Ovary (tissue), 9 donors: Measurements from ENCODE around the gene CWF19L2. TPM values are rescaled to one million over a fixed set of nuclear protein-coding genes. Genes with fewer than 3 reads are reported as not detected.
A peak's percentile ranks its signal among the peaks of the same experiment; 100 is the strongest.

Experiments
- DNase-seq, 5 donors: peaks; one replicate each; pipeline ENCODE4 v3.0.0-alpha.2; 2019 to 2020
- H3K27ac ChIP-seq, 2 donors: fragments of 200-600 bp; one replicate each; pipeline versions ENCODE4 v1.5.1 to v1.8.0; 2019 to 2022
- H3K27me3 ChIP-seq: fragments of 200-600 bp; one replicate; pipeline ENCODE4 v1.8.0; 2022
- H3K36me3 ChIP-seq: fragments of 200-600 bp; sonication (generic); one replicate; pipeline ENCODE4 v1.5.1; 2019
- H3K4me1 ChIP-seq: one replicate; pipeline ENCODE4 v1.8.1; 2013; ENCODE audit warnings: mild to moderate bottlenecking, moderate library complexity; ENCODE audit not compliant: insufficient read depth
- H3K4me3 ChIP-seq: fragments of 200-600 bp; sonication (generic); one replicate; pipeline ENCODE4 v1.5.1; 2017
- H3K9me3 ChIP-seq, 2 donors: fragments of 200-600 bp in 1 of 2; sonication (generic) in 1 of 2; one replicate each; pipeline versions ENCODE4 v1.5.1 to v1.8.1; 2013 to 2019; ENCODE audit warnings: mild to moderate bottlenecking in 1 of 2, moderate library complexity in 1 of 2
- CTCF ChIP-seq, 3 donors: fragments of 450-650 bp in 2 of 3; fragments of 200-600 bp in 1 of 3; IDR thresholded peaks; one replicate each; pipeline versions ENCODE4 v1.5.1 to v1.8.0; 2016 to 2022; ENCODE audit warnings: antibody characterized with exemption in 3 of 3, mild to moderate bottlenecking in 1 of 3
- EP300 ChIP-seq: sonication (generic); formaldehyde crosslinking; IDR thresholded peaks from one replicate; pipeline ENCODE4 v1.6.1; 2017; ENCODE audit warnings: antibody characterized with exemption
- POLR2A ChIP-seq: fragments of 450-650 bp; IDR thresholded peaks from one replicate; pipeline ENCODE4 v1.6.1; 2017; ENCODE audit warnings: antibody characterized with exemption, mild to moderate bottlenecking, moderate library complexity
- WGBS, 3 donors: extraction: QIAGEN DNeasy Blood & Tissue Kit in 1 of 3; methylation state at CpG; one replicate each; pipeline versions ENCODE4 v1.1.5 to v1.1.7; 2013 to 2017; 5-methylcytosine and 5-hydroxymethylcytosine counted together
- intact Hi-C, 4 donors: fragments of 100-400 bp; cut with DNase I; formaldehyde crosslinking; loops; one replicate each; pipeline versions ENCODE4 v1.11.0 to v1.15.1; 2022 to 2023
- polyA plus RNA-seq, 2 donors: library from polyadenylated mRNA; stranded (reverse); fragments of 200-250 nt in 1 of 2; fragments of 350-450 nt in 1 of 2; fragmentation: Illumina TruSeq in 1 of 2; extraction: RNeasy Lipid Tissue Mini Kit (QIAGEN cat#74804) in 1 of 2; gene quantifications; one replicate each; pipeline ENCODE4 v1.2.3, GENCODE V29; 2013 to 2014
- total RNA-seq, 7 donors: library from RNA; depleted of rRNA in 2 of 7; stranded (reverse); fragments of >200 nt in 2 of 7; fragmentation: NEBNext Ultra II Directional in 3 of 7; extraction: Animal tissue kit (Norgen Biotek cat#: 25700) in 3 of 7; gene quantifications; one replicate each; pipeline versions ENCODE4 v1.1.0 to v1.2.4, GENCODE V29; 2016 to 2023
- donor health status: DM: no; HTN: no; CAD: no; lungs with moderate emphysema.
- donor health status: DM: no; HTN: no; CAD: no.
- donor health status: Bipolar disorder and iron deficiency.
- donor health status: DM: yes; HTN: yes; CAD: no.
- donor health status: DM: no; HTN: no; CAD: no.
- donor health status: DM: yes; HTN: yes; CAD: no.

The CWF19L2 gene
- total and polyA plus RNA-seq, 9 donors, result 13.4 to 26.4 (median 20.7) TPM

- Histone ChIP-seq H3K4me3 (no peak overlapping the region), H3K4me1 (no peaks in the 10 kb centered on the region), H3K27me3 (no peaks in the 10 kb centered on the region), H3K36me3 (no peaks in the 10 kb centered on the region), H3K9me3 (no peaks in the 10 kb centered on the region), H3K27ac (no peak overlapping the region)
- DNase-seq, result no peak
- TF ChIP-seq EP300 (no peak), CTCF (IDR thresholded peaks at IDR 0.05) (no peak), POLR2A (no peak)
- intact Hi-C loops, result no loop called here
Measured at GRCh38 chr11:107478922-107479321, 21.3 kb upstream of the CWF19L2 start.

- DNase-seq, result no peak
- Histone ChIP-seq H3K27me3 (no peaks in the 10 kb centered on the region), H3K36me3 (no peaks in the 10 kb centered on the region), H3K27ac (no peak overlapping the region), H3K9me3 (no peaks in the 10 kb centered on the region), H3K4me1 (no peaks in the 10 kb centered on the region), H3K4me3 (no peak overlapping the region)
- WGBS, 3 donors, result 74 to 90% (median 89%) methylated on average over 3 of the region's 3 CpGs
- intact Hi-C loops, result no loop called here
- TF ChIP-seq POLR2A, result no peak
- TF ChIP-seq CTCF (IDR thresholded peaks at IDR 0.05), result no peak
- TF ChIP-seq EP300, result no peak
Measured at GRCh38 chr11:107477820-107478219, 20.2 kb upstream of the CWF19L2 start.

GRCh38 chr11:107473792-107474191 lies 16.2 kb upstream of the CWF19L2 start:
- Histone ChIP-seq H3K9me3 (no peaks in the 10 kb centered on the region), H3K27me3 (no peaks in the 10 kb centered on the region), H3K36me3 (no peaks in the 10 kb centered on the region), H3K27ac (no peak overlapping the region), H3K4me3 (no peak overlapping the region), H3K4me1 (no peaks in the 10 kb centered on the region)
- intact Hi-C loops, result no loop called here
- TF ChIP-seq POLR2A (no peak), CTCF (IDR thresholded peaks at IDR 0.05) (no peak), EP300 (no peak)
- 0 to 15% (median 8%) methylated on average over 3 of the region's 3 CpGs for WGBS, 3 donors
- DNase-seq, result peak in 2 of 5 donors; percentile 25 to 40

GRCh38 chr11:107472966-107473365 lies 15.3 kb upstream of the CWF19L2 start:
- no peak overlapping the region for H3K27ac ChIP-seq
- H3K4me1 ChIP-seq, result no peaks in the 10 kb centered on the region
- H3K36me3 ChIP-seq, result no peaks in the 10 kb centered on the region
- intact Hi-C loops, result no loop called here
- no peaks in the 10 kb centered on the region for H3K27me3 ChIP-seq
- WGBS, 3 donors, result 31 to 42% (median 32%) methylated on average over 1 of the region's 1 CpG
- TF ChIP-seq EP300, result no peak
- no peak for TF ChIP-seq POLR2A
- no peak for TF ChIP-seq CTCF (IDR thresholded peaks at IDR 0.05)
- no peak for DNase-seq
- H3K9me3 ChIP-seq, result no peaks in the 10 kb centered on the region
- H3K4me3 ChIP-seq, result no peak overlapping the region

GRCh38 chr11:107468596-107468995 lies 11.0 kb upstream of the CWF19L2 start:
- TF ChIP-seq EP300 (no peak), CTCF (IDR thresholded peaks at IDR 0.05) (no peak), POLR2A (no peak)
- DNase-seq, result no peak
- H3K4me3 ChIP-seq, result no peak overlapping the region
- WGBS, 3 donors, result 58 to 63% (median 62%) methylated on average over 3 of the region's 3 CpGs
- no peaks in the 10 kb centered on the region for H3K36me3 ChIP-seq
- H3K27me3 ChIP-seq, result no peaks in the 10 kb centered on the region
- intact Hi-C loops, result no loop called here
- H3K27ac ChIP-seq, result no peak overlapping the region
- no peaks in the 10 kb centered on the region for H3K9me3 ChIP-seq
- no peaks in the 10 kb centered on the region for H3K4me1 ChIP-seq
